Jurkat, Clone E6-1 (cell line): ENCODE measurements around the gene MARCHF3.
A peak's percentile ranks its signal among the peaks of the same experiment; 100 is the strongest.

Experiments used
- DNase-seq: peaks from one replicate; pipeline ENCODE4 v3.0.0-alpha.2; 2011; ENCODE audit warnings: low read depth, low spot score
- H3K4me3 ChIP-seq: 2 replicates; pipeline ENCODE4 v1.5.1; 2011; ENCODE audit warnings: mild to moderate bottlenecking, low read length, control low read depth, moderate library complexity

Gene MARCHF3

GRCh38 chr5:126995689-126996088 is 34.7 kb downstream of the MARCHF3 start:
- no peak for DNase-seq
- H3K4me3 ChIP-seq = no peak overlapping the region

GRCh38 chr5:126995039-126995438 is 35.3 kb downstream of the MARCHF3 start:
- no peak for DNase-seq

GRCh38 chr5:126994485-126994884 is 35.9 kb downstream of the MARCHF3 start:
- H3K4me3 ChIP-seq = no peak overlapping the region
- DNase-seq = no peak

More at GRCh38 chr5:126995039-126995438, 35.3 kb downstream of the MARCHF3 start:
- no peak overlapping the region for H3K4me3 ChIP-seq

- DNase-seq = no peak
- no peak overlapping the region for H3K4me3 ChIP-seq
Measured at GRCh38 chr5:126988021-126988569, 42.3 kb downstream of the MARCHF3 start.

- no peak overlapping the region for H3K4me3 ChIP-seq
- DNase-seq = no peak
Measured at GRCh38 chr5:126987271-126987899, 43.0 kb downstream of the MARCHF3 start.

DNA sequence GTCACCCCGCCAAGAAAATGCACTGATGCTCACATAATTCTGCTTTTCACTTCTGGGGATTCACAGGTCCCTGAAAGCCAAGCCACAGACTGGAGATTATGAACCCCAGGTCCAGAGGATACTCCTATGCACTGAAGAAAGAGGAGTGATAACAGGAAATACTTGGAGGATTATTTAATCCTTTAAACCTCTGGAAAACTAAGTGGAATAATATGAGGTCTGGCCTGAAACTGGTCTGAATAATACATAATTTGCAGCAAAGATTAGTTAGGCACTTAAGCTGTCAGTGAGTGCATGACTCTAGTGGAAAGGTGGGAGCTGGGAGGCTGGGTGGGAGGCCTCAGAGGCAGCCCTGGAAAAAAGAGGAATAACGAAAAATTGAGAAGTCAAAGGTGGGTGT is 45.7 kb downstream of the MARCHF3 start:
- H3K4me3 ChIP-seq = no peak overlapping the region
- no peak for DNase-seq

GRCh38 chr5:126983874-126984266 is 46.5 kb downstream of the MARCHF3 start:
- H3K4me3 ChIP-seq = no peak overlapping the region
- DNase-seq = no peak

DNA sequence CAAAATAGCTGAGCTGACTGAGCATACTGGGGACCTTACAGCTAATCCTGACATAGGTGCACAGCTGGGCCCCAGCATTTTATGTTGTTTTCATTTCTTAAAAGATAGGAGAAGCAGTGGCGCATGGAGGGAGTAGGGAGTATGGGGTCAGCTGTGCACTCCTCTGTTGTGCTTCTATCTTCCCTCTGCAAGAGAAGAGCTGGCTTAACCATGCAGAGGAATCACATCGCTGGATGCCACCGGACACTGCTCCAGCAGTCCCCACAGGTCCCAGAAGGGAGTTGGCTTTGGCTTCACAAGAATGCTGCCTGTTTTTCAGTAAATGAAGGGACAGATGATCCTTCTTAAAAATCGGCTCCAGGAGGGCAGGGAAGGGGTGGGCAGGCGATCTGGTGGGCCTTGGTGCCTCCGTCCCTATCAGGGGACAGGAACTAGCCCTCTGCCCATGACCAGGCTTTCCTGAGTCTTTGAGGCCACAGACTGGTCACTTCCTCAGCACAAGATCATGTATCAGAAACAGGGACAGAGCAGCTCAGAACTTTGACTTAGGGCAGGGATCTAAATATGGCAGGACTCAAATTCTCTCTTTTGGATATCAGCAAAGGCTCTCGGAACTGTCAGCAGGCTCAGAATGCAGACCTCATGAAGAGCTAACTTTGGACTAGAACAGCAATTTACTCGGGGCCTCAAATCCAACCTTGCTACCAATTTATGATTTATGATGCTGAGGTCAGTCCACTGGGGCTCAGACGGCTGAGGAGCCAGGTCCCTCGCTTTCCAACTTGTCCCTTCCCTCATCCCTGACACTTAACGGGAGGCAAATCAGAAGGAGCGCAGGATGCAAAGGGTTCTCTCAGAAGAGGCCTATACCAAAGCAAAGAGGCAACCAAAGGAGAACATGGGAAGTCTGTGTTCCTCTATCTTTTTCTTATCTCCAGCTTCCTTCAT is 47.2 kb downstream of the MARCHF3 start:
- H3K4me3 ChIP-seq = no peak overlapping the region
- DNase-seq = no peak

GRCh38 chr5:126982202-126982601 is 48.2 kb downstream of the MARCHF3 start:
- no peak overlapping the region for H3K4me3 ChIP-seq
- no peak for DNase-seq

DNA sequence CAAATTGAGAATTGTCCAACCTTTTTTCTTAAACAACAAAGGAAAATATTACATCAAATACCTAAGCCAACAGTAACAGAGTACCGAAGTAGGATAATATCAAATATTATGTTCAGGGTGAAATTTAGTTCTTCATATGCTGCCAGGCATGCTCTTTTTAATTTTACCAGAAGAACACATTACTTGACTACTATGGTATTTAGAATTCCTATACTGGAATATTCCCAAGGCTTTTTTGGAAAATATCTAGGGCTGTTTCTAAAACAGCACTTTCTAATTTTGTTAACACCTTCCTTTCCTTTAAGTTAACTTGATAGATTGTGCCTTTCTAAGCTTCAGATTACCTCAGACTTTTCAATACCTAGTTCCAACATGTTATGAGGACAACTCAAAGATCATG is 48.7 kb downstream of the MARCHF3 start:
- DNase-seq = no peak
- no peak overlapping the region for H3K4me3 ChIP-seq

GRCh38 chr5:126981222-126981621 is 49.1 kb downstream of the MARCHF3 start:
- no peak overlapping the region for H3K4me3 ChIP-seq
- no peak for DNase-seq

- no peak overlapping the region for H3K4me3 ChIP-seq
- DNase-seq = no peak
Measured at GRCh38 chr5:126978258-126978657, 52.1 kb downstream of the MARCHF3 start.

- H3K4me3 ChIP-seq = no peak overlapping the region
- no peak for DNase-seq
Measured at GRCh38 chr5:126976520-126977172, 53.7 kb downstream of the MARCHF3 start.

DNA sequence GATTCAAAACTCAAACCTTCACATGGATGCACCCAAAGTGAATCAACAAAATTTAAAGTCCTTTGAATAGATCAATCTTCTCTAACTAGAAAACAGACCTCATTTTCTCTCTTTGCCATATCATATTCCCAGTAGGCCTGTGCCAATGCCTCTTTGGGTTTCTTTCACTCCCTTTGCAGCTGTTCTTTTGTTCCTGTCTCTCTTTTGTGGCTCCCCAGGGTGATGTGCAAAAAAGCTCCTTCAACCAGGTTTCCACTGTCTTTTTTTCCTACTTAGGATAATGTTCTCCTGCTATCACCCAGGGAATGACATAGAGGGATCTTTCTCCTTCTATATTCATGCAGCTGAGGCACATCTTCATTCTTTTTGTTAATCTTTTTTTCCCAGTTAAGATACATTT is 54.6 kb downstream of the MARCHF3 start:
- H3K4me3 ChIP-seq = no peak overlapping the region
- DNase-seq = no peak

GRCh38 chr5:126973193-126973592 is 57.2 kb downstream of the MARCHF3 start:
- no peak overlapping the region for H3K4me3 ChIP-seq
- DNase-seq = no peak

GRCh38 chr5:126972062-126972895 is 58.1 kb downstream of the MARCHF3 start:
- no peak overlapping the region for H3K4me3 ChIP-seq
- DNase-seq = peak; percentile 18

GRCh38 chr5:126971455-126972031 is 58.8 kb downstream of the MARCHF3 start:
- H3K4me3 ChIP-seq = no peak overlapping the region
- DNase-seq = no peak

DNA sequence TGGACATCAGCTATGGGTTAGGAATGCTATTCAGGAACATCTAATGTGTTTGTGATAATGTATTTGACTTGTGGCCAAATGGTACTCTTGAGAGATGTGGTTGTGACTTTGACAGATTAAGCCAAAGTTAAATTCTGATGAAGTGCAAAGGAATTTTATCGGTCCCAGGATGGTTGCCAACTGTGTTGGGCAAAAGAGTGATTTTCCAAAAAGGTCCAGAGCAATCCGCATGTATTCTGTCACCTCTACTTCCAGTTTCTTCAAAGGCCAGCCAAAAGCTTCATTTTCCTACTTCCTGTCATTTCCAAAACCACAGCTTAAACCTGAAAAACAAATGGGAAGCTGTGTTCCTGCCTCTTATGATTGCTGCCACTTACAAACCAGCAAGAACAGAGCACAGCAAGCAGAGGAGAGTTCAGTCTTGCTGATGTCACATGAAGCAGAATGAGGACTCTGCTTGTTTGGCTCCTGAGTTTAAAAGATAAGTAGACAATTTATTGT is 59.8 kb downstream of the MARCHF3 start:
- DNase-seq = no peak

More for the DNA sequence above, 59.8 kb downstream of the MARCHF3 start:
- H3K4me3 ChIP-seq = no peak overlapping the region
